ENCODE measurements around the gene AMD1.

- TF ChIP-seq YY1 (IDR thresholded peaks at IDR 0.05; ENCODE audit: insufficient read depth, insufficient read length) (no peak), ZNF274 (IDR thresholded peaks at IDR 0.05; ENCODE audit: low read depth, low read length) (no peak)
These were observed 9.8 kb upstream of the AMD1 start for GRCh38 chr6:110864824-110865223.
